HEK293 (cell line): Measurements from ENCODE around the gene DKK2.

Experiments
- CTCF ChIP-seq: fragments of 450-650 bp; formaldehyde crosslinking; IDR thresholded peaks from 2 replicates; pipeline ENCODE4 v1.5.1; 2016; ENCODE audit warnings: missing biosample characterization, missing genetic modification characterization
- GLI4 ChIP-seq: fragments of 450-650 bp; formaldehyde crosslinking; IDR thresholded peaks from 2 replicates; pipeline ENCODE4 v1.5.1; 2016; ENCODE audit warnings: missing biosample characterization, missing genetic modification characterization
- MEIS1 ChIP-seq: sonication (generic); formaldehyde crosslinking; IDR thresholded peaks from 2 replicates; pipeline ENCODE4 v1.8.1; 2022; ENCODE audit warnings: missing genetic modification reagents, mild to moderate bottlenecking, borderline replicate concordance
- REPIN1 ChIP-seq: fragments of 450-650 bp; formaldehyde crosslinking; IDR thresholded peaks from 2 replicates; pipeline ENCODE4 v1.5.1; 2017; ENCODE audit warnings: missing biosample characterization, missing genetic modification characterization, low read depth
- TCF7L2 ChIP-seq: IDR thresholded peaks from 2 replicates; pipeline ENCODE4 v1.6.1; 2011; ENCODE audit warnings: low read depth, mild to moderate bottlenecking, inconsistent platforms, low read length, moderate library complexity, borderline replicate concordance
- ZNF26 ChIP-seq: fragments of 450-650 bp; formaldehyde crosslinking; IDR thresholded peaks from 2 replicates; pipeline ENCODE4 v1.5.1; 2016; ENCODE audit warnings: missing biosample characterization, missing genetic modification characterization
- ZNF274 ChIP-seq, 2 experiments: fragments of 200-500 bp in 1 of 2; fragments of 450-650 bp in 1 of 2; sonication (Bioruptor generic) in 1 of 2; formaldehyde crosslinking in 1 of 2; IDR thresholded peaks; 2 replicates each; pipeline versions ENCODE4 v1.5.1 to v1.6.1; 2014 to 2016; ENCODE audit warnings: borderline replicate concordance in 1 of 2, inconsistent platforms in 1 of 2, low read length in 1 of 2, missing biosample characterization in 1 of 2, missing genetic modification characterization in 1 of 2
- ZNF335 ChIP-seq: fragments of 450-650 bp; formaldehyde crosslinking; conservative IDR thresholded peaks from 2 replicates; pipeline ENCODE4 v1.5.1; 2016; ENCODE audit warnings: missing biosample characterization, missing genetic modification characterization
- TF ChIP-seq, protein P1 (sequence below): fragments of 450-650 bp; formaldehyde crosslinking; IDR thresholded peaks from 2 replicates; pipeline ENCODE4 v1.5.1; 2016; ENCODE audit warnings: missing biosample characterization, missing genetic modification characterization
- TF ChIP-seq, protein P2 (sequence below): fragments of 450-650 bp; IDR thresholded peaks from 2 replicates; pipeline ENCODE4 v1.5.1; 2018; ENCODE audit warnings: missing biosample characterization, mild to moderate bottlenecking, missing genetic modification characterization

DNA sequence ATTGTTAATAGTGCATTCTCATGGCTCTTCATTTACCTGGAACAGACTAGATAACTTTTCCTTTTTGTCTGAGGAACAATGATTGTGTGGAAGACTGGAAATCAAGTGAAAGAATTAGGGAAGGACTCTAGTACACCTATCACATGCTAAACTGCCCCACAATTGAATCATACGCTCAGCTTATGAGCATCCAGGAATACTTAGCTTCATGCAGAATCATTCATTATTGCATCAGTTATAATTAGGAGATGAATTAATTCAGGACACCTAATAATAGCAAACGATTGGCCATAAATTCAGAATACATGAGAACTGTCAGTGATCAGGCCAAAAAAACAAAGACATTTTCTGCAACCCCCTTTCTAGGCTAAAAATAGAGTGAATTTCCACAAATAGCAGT is 106.9 kb downstream of the DKK2 start:
- TF ChIP-seq CTCF (no peak), ZNF335 (no peak), ZNF26 (tag by site-specific recombination) (no peak), GLI4 (no peak), MEIS1 (no peak), ZNF274 (IDR thresholded peaks at IDR 0.05; ENCODE audit: low read length) (no peak), ZNF274 (tag by site-specific recombination; IDR thresholded peaks at IDR 0.05; ENCODE audit: borderline replicate concordance) (no peak), TCF7L2 (no peak), REPIN1 (tag by site-specific recombination) (no peak)
- TF ChIP-seq, protein P1, sequence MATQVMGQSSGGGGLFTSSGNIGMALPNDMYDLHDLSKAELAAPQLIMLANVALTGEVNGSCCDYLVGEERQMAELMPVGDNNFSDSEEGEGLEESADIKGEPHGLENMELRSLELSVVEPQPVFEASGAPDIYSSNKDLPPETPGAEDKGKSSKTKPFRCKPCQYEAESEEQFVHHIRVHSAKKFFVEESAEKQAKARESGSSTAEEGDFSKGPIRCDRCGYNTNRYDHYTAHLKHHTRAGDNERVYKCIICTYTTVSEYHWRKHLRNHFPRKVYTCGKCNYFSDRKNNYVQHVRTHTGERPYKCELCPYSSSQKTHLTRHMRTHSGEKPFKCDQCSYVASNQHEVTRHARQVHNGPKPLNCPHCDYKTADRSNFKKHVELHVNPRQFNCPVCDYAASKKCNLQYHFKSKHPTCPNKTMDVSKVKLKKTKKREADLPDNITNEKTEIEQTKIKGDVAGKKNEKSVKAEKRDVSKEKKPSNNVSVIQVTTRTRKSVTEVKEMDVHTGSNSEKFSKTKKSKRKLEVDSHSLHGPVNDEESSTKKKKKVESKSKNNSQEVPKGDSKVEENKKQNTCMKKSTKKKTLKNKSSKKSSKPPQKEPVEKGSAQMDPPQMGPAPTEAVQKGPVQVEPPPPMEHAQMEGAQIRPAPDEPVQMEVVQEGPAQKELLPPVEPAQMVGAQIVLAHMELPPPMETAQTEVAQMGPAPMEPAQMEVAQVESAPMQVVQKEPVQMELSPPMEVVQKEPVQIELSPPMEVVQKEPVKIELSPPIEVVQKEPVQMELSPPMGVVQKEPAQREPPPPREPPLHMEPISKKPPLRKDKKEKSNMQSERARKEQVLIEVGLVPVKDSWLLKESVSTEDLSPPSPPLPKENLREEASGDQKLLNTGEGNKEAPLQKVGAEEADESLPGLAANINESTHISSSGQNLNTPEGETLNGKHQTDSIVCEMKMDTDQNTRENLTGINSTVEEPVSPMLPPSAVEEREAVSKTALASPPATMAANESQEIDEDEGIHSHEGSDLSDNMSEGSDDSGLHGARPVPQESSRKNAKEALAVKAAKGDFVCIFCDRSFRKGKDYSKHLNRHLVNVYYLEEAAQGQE (tag by site-specific recombination) = no peak
- TF ChIP-seq, protein P2, sequence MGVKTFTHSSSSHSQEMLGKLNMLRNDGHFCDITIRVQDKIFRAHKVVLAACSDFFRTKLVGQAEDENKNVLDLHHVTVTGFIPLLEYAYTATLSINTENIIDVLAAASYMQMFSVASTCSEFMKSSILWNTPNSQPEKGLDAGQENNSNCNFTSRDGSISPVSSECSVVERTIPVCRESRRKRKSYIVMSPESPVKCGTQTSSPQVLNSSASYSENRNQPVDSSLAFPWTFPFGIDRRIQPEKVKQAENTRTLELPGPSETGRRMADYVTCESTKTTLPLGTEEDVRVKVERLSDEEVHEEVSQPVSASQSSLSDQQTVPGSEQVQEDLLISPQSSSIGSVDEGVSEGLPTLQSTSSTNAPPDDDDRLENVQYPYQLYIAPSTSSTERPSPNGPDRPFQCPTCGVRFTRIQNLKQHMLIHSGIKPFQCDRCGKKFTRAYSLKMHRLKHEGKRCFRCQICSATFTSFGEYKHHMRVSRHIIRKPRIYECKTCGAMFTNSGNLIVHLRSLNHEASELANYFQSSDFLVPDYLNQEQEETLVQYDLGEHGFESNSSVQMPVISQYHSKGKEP (tag by site-specific recombination) = no peak
